GM18505 (cell line): ENCODE measurements around the gene TLE4.

Experiments used
- ATAC-seq: cut with Tn5 transposase; IDR thresholded peaks from one replicate; pipeline ENCODE4 v1.9.1; 2021; ENCODE audit not compliant: unreplicated experiment
- POLR2A ChIP-seq: IDR thresholded peaks from 4 replicates; pipeline ENCODE4 v1.6.1; 2011; ENCODE audit warnings: borderline replicate concordance; ENCODE audit not compliant: insufficient read depth, insufficient read length; ENCODE audit errors: extremely low read depth

TLE4 gene

GRCh38 chr9:79673614-79674013, 101.8 kb downstream of the TLE4 start:
- no peak for ATAC-seq
- TF ChIP-seq POLR2A: no peak

GRCh38 chr9:79674052-79674777, 102.5 kb downstream of the TLE4 start:
- ATAC-seq: no peak
- TF ChIP-seq POLR2A: no peak

GRCh38 chr9:79681576-79681975, 109.8 kb downstream of the TLE4 start:
- no peak for ATAC-seq
- TF ChIP-seq POLR2A: no peak

- no peak for TF ChIP-seq POLR2A
- ATAC-seq: no peak
Measured at GRCh38 chr9:79682076-79682736, 110.4 kb downstream of the TLE4 start.

GRCh38 chr9:79684059-79684458, 112.3 kb downstream of the TLE4 start:
- ATAC-seq: no peak

GRCh38 chr9:79684711-79685575, 113.2 kb downstream of the TLE4 start:
- TF ChIP-seq POLR2A: no peak
- no peak for ATAC-seq

More at GRCh38 chr9:79684059-79684458, 112.3 kb downstream of the TLE4 start:
- no peak for TF ChIP-seq POLR2A

- TF ChIP-seq POLR2A: no peak
Measured at GRCh38 chr9:79685577-79685976, 113.8 kb downstream of the TLE4 start.

GRCh38 chr9:79686381-79687130, 114.8 kb downstream of the TLE4 start:
- TF ChIP-seq POLR2A: no peak
- ATAC-seq: no peak

More at GRCh38 chr9:79685577-79685976, 113.8 kb downstream of the TLE4 start:
- ATAC-seq: no peak

GRCh38 chr9:79687131-79687447, 115.3 kb downstream of the TLE4 start:
- no peak for TF ChIP-seq POLR2A
- ATAC-seq: no peak

GRCh38 chr9:79688363-79688762, 116.6 kb downstream of the TLE4 start:
- no peak for TF ChIP-seq POLR2A
- no peak for ATAC-seq

- no peak for ATAC-seq
Measured at GRCh38 chr9:79689576-79689975, 117.8 kb downstream of the TLE4 start.

GRCh38 chr9:79691496-79691895, 119.7 kb downstream of the TLE4 start:
- ATAC-seq: no peak

More at GRCh38 chr9:79689576-79689975, 117.8 kb downstream of the TLE4 start:
- TF ChIP-seq POLR2A: no peak

More at GRCh38 chr9:79691496-79691895, 119.7 kb downstream of the TLE4 start:
- no peak for TF ChIP-seq POLR2A
